Activated CD4-positive, alpha-beta memory T cell treated with anti-CD3 and anti-CD28 coated beads, Interleukin-2, amount 10 ng/mL, durations not matched to agents 7 days and 5 days (primary cell): Measurements from ENCODE around the gene C12orf75. TPM values are rescaled to one million over a fixed set of nuclear protein-coding genes. Genes with fewer than 3 reads are reported as not detected.
"Not testable (repeated sequence)": the region's sequence is repeated elsewhere in the genome, so short reads cannot be mapped to it uniquely, and the experiment has no call there.

ENCODE experiments used
- CTCF ChIA-PET: fragments of 350-600 bp; sonication (Branson Sonifier 250); formaldehyde crosslinking; loops from one replicate; lab custom pipeline; 2021; ENCODE audit warnings: antibody characterized with exemption, inconsistent platforms; lab: Charles Lee
- POLR2A ChIA-PET: fragments of 350-600 bp; sonication (Branson Sonifier 250); formaldehyde crosslinking; loops from one replicate; lab custom pipeline; 2021; ENCODE audit warnings: antibody characterized with exemption; lab: Charles Lee
- DNase-seq: peaks from one replicate; pipeline ENCODE4 v3.0.0-alpha.2; 2020
- H3K27ac Mint-ChIP-seq: one replicate; pipeline ENCODE4 v1.8.0; 2021; ENCODE audit warnings: mild to moderate bottlenecking, mixed read lengths
- H3K27me3 Mint-ChIP-seq: one replicate; pipeline ENCODE4 v1.8.0; 2021; ENCODE audit warnings: mixed read lengths
- H3K36me3 Mint-ChIP-seq: one replicate; pipeline ENCODE4 v1.8.0; 2021; ENCODE audit warnings: low read depth, mixed read lengths
- H3K4me1 Mint-ChIP-seq: one replicate; pipeline ENCODE4 v1.8.0; 2021; ENCODE audit warnings: mixed read lengths
- H3K4me3 Mint-ChIP-seq: one replicate; pipeline ENCODE4 v1.8.0; 2021; ENCODE audit warnings: mild to moderate bottlenecking, mixed read lengths
- H3K9me3 Mint-ChIP-seq: one replicate; pipeline ENCODE4 v1.8.0; 2021; ENCODE audit warnings: mixed read lengths
- total RNA-seq, 2 experiments: library from RNA; stranded (reverse); gene quantifications; one replicate each; pipeline ENCODE4 v1.2.3, GENCODE V29; 2021

The C12orf75 gene
- total RNA-seq, 2 experiments from 2014 or later = 288 to 312 TPM

DNA sequence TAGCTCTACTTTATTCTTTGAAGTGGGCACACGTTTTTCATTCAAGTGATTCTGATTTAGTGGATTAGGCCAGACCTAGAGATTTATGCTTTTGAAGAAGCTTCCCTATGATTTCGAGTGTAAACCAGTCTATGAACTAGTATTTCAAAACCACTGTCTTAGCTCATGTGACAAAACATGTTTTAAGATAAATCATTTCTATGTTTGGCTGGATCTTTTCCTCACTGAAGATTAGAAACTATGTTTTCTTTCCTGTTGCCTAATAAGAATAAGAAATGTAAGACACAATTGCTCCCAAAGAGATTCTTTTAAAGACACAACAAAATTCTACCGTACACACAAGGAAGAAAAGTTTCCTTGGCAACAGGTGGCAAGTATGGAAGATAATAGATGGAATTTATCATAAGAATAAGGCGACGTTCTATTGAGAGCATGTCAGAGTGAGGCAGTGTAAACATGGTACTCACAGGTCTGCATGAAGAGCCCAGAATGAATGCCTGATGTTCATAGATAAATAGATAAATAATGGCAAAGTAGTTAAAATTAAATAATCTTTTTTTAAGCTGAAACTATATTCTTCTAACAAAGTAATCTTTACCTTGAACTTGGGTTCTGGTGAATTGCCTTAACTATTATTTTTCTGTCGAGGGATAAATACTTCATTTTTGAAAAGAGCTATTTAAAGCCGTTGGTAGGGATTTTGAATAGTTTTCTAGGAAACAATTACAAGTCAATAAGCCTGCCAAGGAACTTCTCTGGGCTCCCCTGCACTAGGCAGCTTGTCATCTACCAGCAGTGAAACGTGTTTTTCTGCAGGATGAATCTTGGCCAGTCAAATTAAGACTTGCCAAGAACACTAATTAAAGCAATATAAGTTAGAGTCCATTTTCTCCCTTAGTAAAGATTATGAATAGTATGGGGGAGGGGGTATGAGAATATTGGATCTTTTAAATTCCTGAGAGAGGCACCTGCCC is 34.1 kb upstream of the C12orf75 start:
- CTCF ChIA-PET = no interaction called here

DNA sequence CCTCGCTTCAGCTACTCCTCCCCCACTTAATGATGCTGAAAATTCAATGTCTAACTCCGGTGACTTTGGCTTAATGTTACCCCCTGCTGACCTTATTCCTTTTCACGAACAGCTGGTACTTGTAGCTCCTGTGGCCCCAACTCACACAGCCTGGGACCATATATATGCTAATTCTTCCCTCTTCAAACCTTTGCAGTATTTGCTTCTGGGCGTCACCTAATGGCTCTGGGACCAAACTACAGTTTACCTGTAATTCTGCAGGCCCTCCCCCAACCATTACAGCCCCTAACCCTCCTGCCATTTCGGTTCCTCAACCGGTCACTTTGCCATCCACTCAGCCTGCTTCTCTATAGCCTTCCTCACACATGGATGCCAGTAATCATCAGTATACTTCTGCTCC is 29.6 kb upstream of the C12orf75 start:
- Mint-ChIP-seq H3K4me3 (no peak overlapping the region), H3K36me3 (peaks cover 46% of the 10 kb centered on the region), H3K27ac (no peak overlapping the region), H3K27me3 (no peaks in the 10 kb centered on the region), H3K9me3 (peaks cover 26% of the 10 kb centered on the region), H3K4me1 (no peaks in the 10 kb centered on the region)
- ChIA-PET CTCF (no interaction called here), POLR2A (no interaction called here)
- no peak for DNase-seq

More for the DNA sequence above, 34.1 kb upstream of the C12orf75 start:
- Mint-ChIP-seq H3K27me3 (no peaks in the 10 kb centered on the region), H3K4me3 (no peak overlapping the region), H3K9me3 (peaks cover 26% of the 10 kb centered on the region), H3K27ac (no peak overlapping the region), H3K36me3 (peaks cover 21% of the 10 kb centered on the region), H3K4me1 (no peaks in the 10 kb centered on the region)
- DNase-seq = no peak
- POLR2A ChIA-PET = no interaction called here

DNA sequence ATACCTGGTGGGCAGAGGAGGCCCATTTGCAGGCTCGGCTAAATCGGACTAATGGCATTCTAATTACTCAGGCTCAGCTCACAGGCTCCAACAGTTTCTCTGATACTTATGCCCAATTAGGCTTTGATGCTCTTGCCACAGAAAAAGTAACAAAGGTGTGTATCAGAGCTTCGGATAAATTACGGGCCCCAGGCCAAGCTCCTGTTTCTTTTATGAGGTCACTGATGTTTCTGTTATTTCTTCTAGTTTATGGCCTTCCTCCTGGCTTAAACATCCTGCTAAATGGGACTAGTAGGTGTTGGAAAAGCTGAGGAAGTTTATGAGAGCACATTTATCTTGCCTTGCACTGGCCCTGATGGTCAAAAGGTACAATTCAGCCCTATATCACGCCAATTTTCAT is 28.8 kb upstream of the C12orf75 start:
- Mint-ChIP-seq H3K4me3 (no peak overlapping the region), H3K36me3 (peaks cover 44% of the 10 kb centered on the region), H3K4me1 (no peaks in the 10 kb centered on the region)

DNA sequence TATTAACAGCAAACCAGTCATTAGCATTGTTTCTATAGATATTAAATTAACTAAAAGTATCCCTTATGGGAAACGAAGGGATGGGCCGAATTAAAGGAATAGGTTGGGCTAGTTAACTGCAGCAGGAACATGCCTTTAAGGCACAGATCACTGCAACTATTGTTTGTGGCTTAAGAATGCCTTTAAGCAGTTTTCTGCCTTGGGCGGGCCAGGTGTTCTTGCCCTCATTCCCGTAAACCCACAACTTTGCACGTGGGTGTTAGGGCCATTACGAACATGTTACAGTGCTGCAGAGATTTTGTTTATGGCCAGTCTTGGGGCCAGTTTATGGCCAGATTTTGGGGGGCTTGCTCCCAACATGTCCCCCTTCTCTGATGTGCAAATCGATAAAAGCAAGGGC is 27.5 kb upstream of the C12orf75 start:
- H3K4me1 Mint-ChIP-seq, CTCF ChIA-PET: not testable (repeated sequence)

More for the DNA sequence above, 28.8 kb upstream of the C12orf75 start:
- peaks cover 26% of the 10 kb centered on the region for H3K9me3 Mint-ChIP-seq
- H3K27me3 Mint-ChIP-seq = no peaks in the 10 kb centered on the region
- ChIA-PET POLR2A (no interaction called here), CTCF (no interaction called here)
- no peak for DNase-seq
- no peak overlapping the region for H3K27ac Mint-ChIP-seq

DNA sequence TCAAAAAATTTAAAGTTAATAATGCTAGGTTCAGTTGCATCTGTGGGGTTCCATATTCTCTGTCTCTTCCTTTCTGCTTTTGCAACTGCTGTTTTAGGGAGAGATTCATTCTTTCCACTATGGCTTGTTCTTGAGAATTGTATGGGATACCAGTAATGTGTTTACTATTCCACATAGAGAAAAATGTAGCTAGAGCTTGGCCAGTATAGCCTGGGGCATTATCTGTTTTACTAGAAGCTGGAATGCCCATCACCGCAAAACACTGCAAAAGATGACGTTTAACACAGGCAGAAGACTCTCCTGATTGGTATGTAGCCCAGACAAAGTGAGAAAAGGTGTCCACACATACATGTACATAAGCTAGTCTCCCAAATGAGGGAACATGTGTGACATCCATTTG is 25.9 kb upstream of the C12orf75 start:
- POLR2A ChIA-PET = interaction anchor here (1.4 kb wide), 1 partner anchor 26 kb away, joined by 3 read pairs; the partner anchor contains the start of gene C12orf75
- CTCF ChIA-PET, H3K27ac Mint-ChIP-seq, H3K4me1 Mint-ChIP-seq, H3K4me3 Mint-ChIP-seq, DNase-seq, H3K27me3 Mint-ChIP-seq: not testable (repeated sequence)
- H3K36me3 Mint-ChIP-seq = peaks cover 63% of the 10 kb centered on the region
- H3K9me3 Mint-ChIP-seq = peaks cover 19% of the 10 kb centered on the region

More for the DNA sequence above, 27.5 kb upstream of the C12orf75 start:
- H3K27ac Mint-ChIP-seq, H3K27me3 Mint-ChIP-seq, H3K4me3 Mint-ChIP-seq, DNase-seq, POLR2A ChIA-PET: not testable (repeated sequence)
- peaks cover 52% of the 10 kb centered on the region for H3K36me3 Mint-ChIP-seq
- H3K9me3 Mint-ChIP-seq = peaks cover 20% of the 10 kb centered on the region

DNA sequence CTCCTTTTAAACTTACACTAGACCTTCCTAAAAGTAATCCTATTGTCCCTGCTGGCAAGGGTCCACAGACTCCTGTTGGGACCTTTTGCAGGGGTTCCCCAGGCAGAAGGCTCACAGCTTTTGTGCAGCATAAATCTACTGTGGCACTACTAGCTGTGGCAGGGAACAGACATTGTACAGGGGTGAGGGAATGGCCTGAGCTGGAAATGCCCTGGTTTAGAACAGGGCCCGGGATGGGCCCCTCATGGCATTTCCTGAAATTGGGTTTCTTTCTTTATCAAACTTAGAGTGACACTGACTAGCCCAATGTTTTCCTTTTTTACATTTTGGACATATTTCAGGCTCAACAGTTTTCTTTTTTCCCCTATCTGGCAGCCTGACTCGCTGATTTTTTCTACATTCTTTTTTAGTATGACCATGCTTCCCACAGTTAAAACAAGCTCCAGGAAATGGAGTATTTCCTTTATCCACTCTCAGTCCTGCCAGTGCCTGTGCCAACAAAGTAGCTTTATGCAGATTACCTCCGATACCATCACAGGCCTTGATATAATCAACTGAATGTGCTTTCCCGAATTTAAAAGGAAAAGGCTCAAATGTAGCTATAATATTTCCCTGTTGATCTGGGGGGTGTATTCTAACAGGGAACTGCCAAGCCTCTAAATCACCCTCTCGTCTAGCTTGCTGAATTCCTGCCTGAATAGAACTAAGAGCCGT is 22.7 kb upstream of the C12orf75 start:
- peaks cover 79% of the 10 kb centered on the region for H3K36me3 Mint-ChIP-seq
- DNase-seq, H3K4me1 Mint-ChIP-seq, CTCF ChIA-PET, POLR2A ChIA-PET, H3K4me3 Mint-ChIP-seq, H3K9me3 Mint-ChIP-seq, H3K27me3 Mint-ChIP-seq, H3K27ac Mint-ChIP-seq: not testable (repeated sequence)

DNA sequence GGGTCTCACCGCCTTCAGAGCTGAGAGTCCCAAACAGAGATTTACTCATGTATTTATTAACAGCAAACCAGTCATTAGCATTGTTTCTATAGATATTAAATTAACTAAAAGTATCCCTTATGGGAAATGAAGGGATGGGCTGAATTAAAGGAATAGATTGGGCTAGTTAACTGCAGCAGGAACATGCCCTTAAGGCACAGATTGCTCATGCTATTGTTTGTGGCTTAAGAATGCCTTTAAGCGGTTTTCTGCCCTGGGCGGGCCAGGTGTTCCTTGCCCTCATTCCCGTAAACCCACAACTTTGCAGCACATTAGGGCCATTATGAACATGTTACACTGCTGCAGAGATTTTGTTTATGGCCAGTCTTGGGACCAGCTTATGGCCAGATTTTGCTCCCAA is 21.7 kb upstream of the C12orf75 start:
- Mint-ChIP-seq H3K9me3 (peaks cover 15% of the 10 kb centered on the region), H3K36me3 (peaks cover 79% of the 10 kb centered on the region)
- H3K27me3 Mint-ChIP-seq, CTCF ChIA-PET, H3K4me1 Mint-ChIP-seq, H3K27ac Mint-ChIP-seq, H3K4me3 Mint-ChIP-seq, DNase-seq: not testable (repeated sequence)
- POLR2A ChIA-PET = interaction anchor here (1.1 kb wide), 1 partner anchor 23 kb away, joined by 3 read pairs; no protein-coding TSS in a partner anchor

DNA sequence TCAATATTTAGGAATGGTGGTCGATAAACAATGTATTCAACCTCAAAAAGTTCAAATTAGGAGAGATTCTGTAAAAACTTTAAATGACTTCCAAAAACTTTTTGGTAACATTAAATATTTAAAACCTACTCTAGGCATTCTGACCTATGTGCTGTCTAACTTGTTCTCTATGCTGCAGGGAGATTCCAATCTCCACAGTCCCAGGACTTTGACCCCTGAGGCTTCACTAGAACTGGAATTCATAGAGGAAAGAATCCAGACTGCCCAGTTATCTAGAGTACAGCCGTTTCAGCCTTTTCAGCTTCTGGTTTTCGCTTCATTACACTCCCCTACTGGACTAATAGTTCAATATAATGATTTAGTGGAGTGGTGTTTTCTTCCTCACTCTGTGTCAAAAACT is 21.1 kb upstream of the C12orf75 start:
- not testable (repeated sequence) for H3K4me1 Mint-ChIP-seq

DNA sequence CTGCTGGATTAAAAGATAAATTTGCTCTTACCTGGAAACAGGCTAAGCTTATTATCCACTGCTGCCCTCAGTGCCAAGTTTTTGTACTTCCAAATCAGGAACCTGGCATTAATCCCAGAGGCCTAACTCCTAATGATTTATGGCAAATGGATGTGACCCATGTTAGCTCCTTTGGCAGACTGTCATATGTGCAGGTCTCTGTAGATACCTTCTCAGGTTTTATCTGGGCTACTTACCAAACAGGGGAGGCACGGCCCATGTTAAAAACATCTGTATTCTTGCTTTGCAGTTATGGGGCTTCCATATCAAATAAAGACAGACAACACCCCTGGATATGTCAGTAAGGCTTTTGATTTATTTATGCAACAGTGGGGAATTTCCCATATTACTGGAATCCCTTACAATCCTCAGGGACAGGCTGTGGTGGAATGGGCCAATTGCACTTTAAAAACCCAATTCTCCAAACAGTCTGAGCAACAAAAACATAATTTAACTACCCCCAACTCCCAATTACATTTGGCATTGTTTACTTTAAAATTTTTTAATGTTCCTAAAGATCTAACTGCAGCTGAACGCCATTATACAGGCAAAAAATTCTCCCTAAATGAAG is 19.9 kb upstream of the C12orf75 start:
- peaks cover 30% of the 10 kb centered on the region for H3K9me3 Mint-ChIP-seq
- H3K27me3 Mint-ChIP-seq, DNase-seq, H3K4me1 Mint-ChIP-seq, H3K27ac Mint-ChIP-seq, POLR2A ChIA-PET, H3K4me3 Mint-ChIP-seq, CTCF ChIA-PET: not testable (repeated sequence)
- peaks cover 81% of the 10 kb centered on the region for H3K36me3 Mint-ChIP-seq

More for the DNA sequence above, 21.1 kb upstream of the C12orf75 start:
- CTCF ChIA-PET, H3K4me3 Mint-ChIP-seq, DNase-seq, H3K27ac Mint-ChIP-seq, H3K27me3 Mint-ChIP-seq: not testable (repeated sequence)
- Mint-ChIP-seq H3K9me3 (peaks cover 19% of the 10 kb centered on the region), H3K36me3 (peaks cover 79% of the 10 kb centered on the region)
- POLR2A ChIA-PET = interaction anchor here (1.1 kb wide), 1 partner anchor 22 kb away, joined by 3 read pairs; no protein-coding TSS in a partner anchor

DNA sequence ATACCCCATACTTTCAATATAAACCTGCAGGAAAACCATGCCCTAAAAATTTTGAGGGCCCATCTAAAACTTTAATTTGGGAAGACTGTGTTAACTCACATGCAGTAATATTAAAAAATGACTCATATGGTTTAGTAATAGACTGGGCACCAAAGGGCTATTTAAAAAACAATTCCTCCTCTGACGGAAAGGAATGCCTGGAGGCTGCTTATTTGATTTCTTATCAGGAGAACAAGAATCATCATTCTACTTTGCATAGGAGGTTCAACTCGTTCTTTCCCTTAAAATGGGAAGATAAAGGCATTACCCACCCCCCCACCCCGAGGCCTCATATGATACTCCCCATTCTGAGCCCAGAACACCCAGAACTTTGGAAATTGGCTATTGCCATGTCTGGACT is 18.6 kb upstream of the C12orf75 start:
- H3K27me3 Mint-ChIP-seq, POLR2A ChIA-PET, H3K4me3 Mint-ChIP-seq, CTCF ChIA-PET, DNase-seq, H3K27ac Mint-ChIP-seq: not testable (repeated sequence)
- H3K4me1 Mint-ChIP-seq = peaks cover 15% of the 10 kb centered on the region
- peaks cover 30% of the 10 kb centered on the region for H3K9me3 Mint-ChIP-seq
- H3K36me3 Mint-ChIP-seq = peaks cover 88% of the 10 kb centered on the region

DNA sequence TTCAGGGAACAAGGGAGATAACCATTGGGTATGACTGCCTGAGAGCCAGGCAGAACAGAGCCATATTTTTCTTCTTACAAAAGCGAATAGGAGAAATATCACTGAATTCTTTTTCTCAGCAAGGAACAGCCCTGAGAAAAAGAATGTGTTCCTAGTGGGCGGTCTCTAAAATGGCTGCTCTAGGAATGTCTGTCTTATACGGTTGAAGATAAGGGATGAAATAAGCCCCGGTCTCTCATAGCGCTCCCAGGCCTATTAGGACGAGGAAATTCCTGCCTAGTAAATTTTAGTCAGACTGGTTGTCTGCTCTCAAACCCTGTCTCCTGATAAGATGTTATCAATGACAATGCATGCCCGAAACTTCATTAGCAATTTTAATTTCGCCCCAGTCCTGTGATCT is 16.7 kb upstream of the C12orf75 start:
- POLR2A ChIA-PET, DNase-seq, H3K27ac Mint-ChIP-seq, H3K4me3 Mint-ChIP-seq, H3K27me3 Mint-ChIP-seq, CTCF ChIA-PET: not testable (repeated sequence)
- Mint-ChIP-seq H3K4me1 (peaks cover 15% of the 10 kb centered on the region), H3K9me3 (peaks cover 27% of the 10 kb centered on the region), H3K36me3 (peaks cover 79% of the 10 kb centered on the region)

DNA sequence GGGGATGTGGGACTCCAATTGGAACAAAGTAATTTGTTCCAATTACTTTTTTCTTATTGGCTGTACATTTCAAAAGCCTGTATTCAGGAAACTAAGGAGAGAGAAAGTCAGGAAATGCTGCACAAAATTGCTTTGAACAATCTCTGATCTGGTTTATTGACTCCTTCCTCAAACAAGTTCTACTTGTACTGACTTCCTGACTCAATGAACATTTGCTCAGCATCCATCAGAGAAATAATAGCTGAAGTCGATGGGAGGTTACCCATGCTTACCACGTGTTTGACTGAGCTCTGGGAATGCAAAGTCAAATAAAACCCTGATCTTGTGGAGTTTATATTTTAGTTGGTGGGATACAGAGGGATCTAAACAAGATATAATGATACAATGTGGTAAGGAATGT is 15.4 kb upstream of the C12orf75 start:
- H3K4me1 Mint-ChIP-seq = peaks cover 25% of the 10 kb centered on the region
- DNase-seq = no peak
- peaks cover 24% of the 10 kb centered on the region for H3K9me3 Mint-ChIP-seq
- ChIA-PET CTCF (no interaction called here), POLR2A (no interaction called here)
- H3K36me3 Mint-ChIP-seq = peaks cover 75% of the 10 kb centered on the region
- no peak overlapping the region for H3K4me3 Mint-ChIP-seq
- H3K27me3 Mint-ChIP-seq = no peaks in the 10 kb centered on the region
- H3K27ac Mint-ChIP-seq = no peak overlapping the region

DNA sequence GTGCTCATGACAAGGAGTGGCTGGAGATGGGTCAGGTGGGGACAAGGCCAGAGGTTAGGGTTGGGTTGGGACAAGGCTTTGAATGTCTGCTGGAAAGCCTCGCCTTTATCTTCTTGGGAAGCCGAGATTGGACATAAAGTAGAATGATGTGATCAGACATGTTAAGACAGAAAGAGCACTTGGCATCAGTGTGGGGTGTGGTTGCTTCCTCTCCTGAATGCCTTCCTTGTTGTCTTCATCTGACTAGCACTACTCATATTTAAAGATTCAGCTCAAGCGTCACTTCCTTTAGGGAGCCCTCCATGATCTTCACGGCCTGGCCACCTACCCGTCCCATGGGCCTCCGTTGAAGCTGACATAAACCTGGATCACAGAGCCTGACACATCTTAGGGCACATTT is 14.8 kb upstream of the C12orf75 start:
- no peak overlapping the region for H3K4me3 Mint-ChIP-seq
- POLR2A ChIA-PET = interaction anchor here (6.8 kb wide), 1 partner anchor 16 kb away, joined by 41 read pairs; the partner anchor contains the start of gene C12orf75
- DNase-seq = no peak
- H3K27ac Mint-ChIP-seq = no peak overlapping the region
- H3K27me3 Mint-ChIP-seq = no peaks in the 10 kb centered on the region
- H3K4me1 Mint-ChIP-seq = peaks cover 30% of the 10 kb centered on the region
- peaks cover 24% of the 10 kb centered on the region for H3K9me3 Mint-ChIP-seq
- peaks cover 71% of the 10 kb centered on the region for H3K36me3 Mint-ChIP-seq
- CTCF ChIA-PET = no interaction called here
